Peyer's patch (tissue), 4 donors: ENCODE measurements around the gene ATG2A.

Source experiments
- CTCF ChIP-seq, 6 experiments: fragments of 450-650 bp in 4 of 6; fragments of 200-600 bp in 2 of 6; sonication (generic) in 1 of 6; IDR thresholded peaks; one replicate each; pipeline ENCODE4 v1.5.1; 2017 to 2019; ENCODE audit warnings: antibody characterized with exemption in 6 of 6, mild to moderate bottlenecking in 3 of 6, moderate library complexity in 1 of 6
- POLR2A ChIP-seq, 2 donors: fragments of 450-650 bp; IDR thresholded peaks; one replicate each; pipeline ENCODE4 v1.5.1; 2017; ENCODE audit warnings: antibody characterized with exemption in 2 of 2, mild to moderate bottlenecking in 2 of 2, moderate library complexity in 2 of 2

- TF ChIP-seq CTCF (IDR thresholded peaks at IDR 0.05) = no peak
- no peak for TF ChIP-seq POLR2A (IDR thresholded peaks at IDR 0.05)
Measured at GRCh38 chr11:64921384-64921783, 4.4 kb upstream of the ATG2A start.
